H1 (cell line): ENCODE data around the gene PNPLA1. TPM values are rescaled to one million over a fixed set of nuclear protein-coding genes. Genes with fewer than 3 reads are reported as not detected.

Experiments used
- CTCF ChIA-PET: fragments of 300-600 bp; sonication (Branson Sonifier 250); formaldehyde crosslinking; loops from one replicate; lab custom pipeline; 2021; ENCODE audit not compliant: partially characterized antibody; lab: Charles Lee
- POLR2A ChIA-PET: fragments of 300-600 bp; sonication (Branson Sonifier 250); formaldehyde crosslinking; loops from one replicate; lab custom pipeline; 2021; ENCODE audit warnings: inconsistent platforms; ENCODE audit not compliant: partially characterized antibody; lab: Charles Lee
- DNase-seq, 2 experiments: peaks; one replicate each; pipeline versions ENCODE4 v3.0.0 to v3.0.0-alpha.2; 2010 to 2022; ENCODE audit warnings: low spot score in 2 of 2, low read depth in 1 of 2, mixed read lengths in 1 of 2
- FAIRE-seq: peaks from 2 replicates; lab custom pipeline; 2011; peaks lifted over from hg19 to GRCh38; lab: Jason Lieb, UNC
- H2AFZ ChIP-seq: 2 replicates; pipeline ENCODE4 v1.8.1; 2012; ENCODE audit warnings: low read length, inconsistent platforms
- H2AK5ac ChIP-seq: 2 replicates; pipeline ENCODE4 v1.6.1; 2013; ENCODE audit warnings: low read depth, low read length
- H2BK120ac ChIP-seq: replicated peaks from 2 replicates; pipeline ENCODE3; 2013; ENCODE audit warnings: low read depth, low read length, inconsistent platforms
- H2BK12ac ChIP-seq: 2 replicates; pipeline ENCODE4 v1.6.1; 2013; ENCODE audit warnings: low read depth, low read length
- H2BK15ac ChIP-seq: 2 replicates; pipeline ENCODE4 v1.6.1; 2013; ENCODE audit warnings: low read length
- H2BK20ac ChIP-seq: 2 replicates; pipeline ENCODE4 v1.6.1; 2013; ENCODE audit warnings: low read length
- H2BK5ac ChIP-seq: 2 replicates; pipeline ENCODE4 v1.6.1; 2013; ENCODE audit warnings: low read depth, low read length
- H3K14ac ChIP-seq: 2 replicates; pipeline ENCODE4 v1.6.1; 2013; ENCODE audit warnings: inconsistent platforms; ENCODE audit not compliant: insufficient read length
- H3K18ac ChIP-seq: 2 replicates; pipeline ENCODE4 v1.6.1; 2013; ENCODE audit warnings: low read length; ENCODE audit errors: extremely low read depth
- H3K23ac ChIP-seq: 2 replicates; pipeline ENCODE4 v1.6.1; 2013; ENCODE audit warnings: inconsistent platforms; ENCODE audit not compliant: insufficient read length
- H3K23me2 ChIP-seq: 2 replicates; pipeline ENCODE4 v1.6.1; 2013; ENCODE audit warnings: low read depth, low read length
- H3K27ac ChIP-seq: 2 replicates; pipeline ENCODE4 v1.6.1; 2011; ENCODE audit warnings: low read depth, low read length, inconsistent platforms
- H3K27me3 ChIP-seq, 4 experiments: replicated peaks in 1 of 4; 1 replicate in 1 of 4; 2 replicates in 3 of 4; pipeline versions ENCODE4 v1.6.1 to v1.8.1; 2011 to 2013; ENCODE audit warnings: low read length in 3 of 4, mild to moderate bottlenecking in 3 of 4, inconsistent platforms in 2 of 4, mixed read lengths in 2 of 4, moderate library complexity in 1 of 4; ENCODE audit not compliant: control insufficient read depth in 3 of 4, insufficient read depth in 3 of 4; ENCODE audit errors: extremely low read depth in 1 of 4
- H3K36me3 ChIP-seq, 4 experiments: 2 replicates each; pipeline versions ENCODE4 v1.6.1 to v1.8.1; 2011 to 2013; ENCODE audit warnings: mild to moderate bottlenecking in 4 of 4, low read length in 3 of 4, moderate library complexity in 2 of 4, control low read depth in 1 of 4, inconsistent platforms in 1 of 4; ENCODE audit not compliant: insufficient read depth in 4 of 4, control insufficient read depth in 2 of 4
- H3K4ac ChIP-seq: replicated peaks from 2 replicates; pipeline ENCODE3; 2013; ENCODE audit warnings: low read length, low read depth, mixed read lengths, inconsistent platforms; ENCODE audit not compliant: insufficient read length
- H3K4me1 ChIP-seq, 4 experiments: replicated peaks in 1 of 4; 1 replicate in 1 of 4; 2 replicates in 3 of 4; pipeline versions ENCODE4 v1.6.1 to v1.8.1; 2011 to 2013; ENCODE audit warnings: low read length in 3 of 4, inconsistent platforms in 2 of 4, mixed read lengths in 1 of 4; ENCODE audit not compliant: insufficient read depth in 4 of 4, control insufficient read depth in 3 of 4
- H3K4me2 ChIP-seq, 2 experiments: 2 replicates each; pipeline versions ENCODE4 v1.6.1 to v1.8.1; 2011 to 2013; ENCODE audit warnings: low read depth in 2 of 2, low read length in 2 of 2, control low read depth in 1 of 2, inconsistent platforms in 1 of 2, mild to moderate bottlenecking in 1 of 2; ENCODE audit not compliant: insufficient read depth in 1 of 2
- H3K4me3 ChIP-seq, 4 experiments: fragments of 200-600, 300-600 bp in 1 of 4; sonication (generic), shearing (Covaris generic), sonication (Bioruptor Twin) in 1 of 4; 2 replicates each; pipeline versions ENCODE4 v1.5.1 to v1.8.1; 2011 to 2016; ENCODE audit warnings: low read length in 4 of 4, low read depth in 3 of 4, control low read depth in 2 of 4, inconsistent platforms in 2 of 4, mild to moderate bottlenecking in 2 of 4, mixed read lengths in 1 of 4, moderate library complexity in 1 of 4; ENCODE audit not compliant: insufficient read depth in 2 of 4; ENCODE audit errors: extremely low read depth in 1 of 4
- H3K56ac ChIP-seq: replicated peaks from 2 replicates; pipeline ENCODE3; 2013; ENCODE audit warnings: low read depth, mild to moderate bottlenecking, mixed read lengths, low read length, inconsistent platforms; ENCODE audit not compliant: insufficient read length
- H3K79me1 ChIP-seq: 2 replicates; pipeline ENCODE4 v1.6.1; 2013; ENCODE audit warnings: low read depth, low read length, control low read depth
- H3K79me2 ChIP-seq, 2 experiments: 2 replicates each; pipeline versions ENCODE4 v1.6.1 to v1.8.1; 2012 to 2013; ENCODE audit warnings: low read length in 2 of 2, mild to moderate bottlenecking in 2 of 2, inconsistent platforms in 1 of 2; ENCODE audit not compliant: insufficient read depth in 2 of 2, control insufficient read depth in 1 of 2
- H3K9ac ChIP-seq, 4 experiments: replicated peaks in 1 of 4; 1 replicate in 1 of 4; 2 replicates in 3 of 4; pipeline versions ENCODE4 v1.6.1 to v1.8.1; 2011 to 2013; ENCODE audit warnings: low read depth in 3 of 4, low read length in 3 of 4, control low read depth in 2 of 4, mild to moderate bottlenecking in 2 of 4, moderate library complexity in 2 of 4, inconsistent platforms in 1 of 4; ENCODE audit errors: extremely low read depth in 1 of 4
- H3K9me3 ChIP-seq, 2 experiments: 2 replicates each; pipeline versions ENCODE4 v1.6.1 to v1.8.1; 2012 to 2013; ENCODE audit warnings: mild to moderate bottlenecking in 2 of 2, moderate library complexity in 2 of 2, control low read depth in 1 of 2, inconsistent platforms in 1 of 2, low read depth in 1 of 2, low read length in 1 of 2, mixed read lengths in 1 of 2; ENCODE audit not compliant: insufficient read depth in 2 of 2
- H4K20me1 ChIP-seq, 2 experiments: replicated peaks in 1 of 2; 2 replicates each; pipeline versions ENCODE3 to v1.8.1; 2011 to 2013; ENCODE audit warnings: inconsistent platforms in 2 of 2, low read length in 2 of 2, mild to moderate bottlenecking in 1 of 2; ENCODE audit not compliant: insufficient read depth in 2 of 2, control insufficient read depth in 1 of 2
- H4K5ac ChIP-seq: 2 replicates; pipeline ENCODE4 v1.6.1; 2013; ENCODE audit warnings: low read length, low read depth, mixed read lengths, inconsistent platforms; ENCODE audit not compliant: insufficient read length
- H4K8ac ChIP-seq: 2 replicates; pipeline ENCODE4 v1.8.0; 2013; ENCODE audit warnings: mild to moderate bottlenecking, moderate library complexity, low read length, inconsistent platforms; ENCODE audit not compliant: insufficient read depth; ENCODE audit errors: extremely low read depth
- H4K91ac ChIP-seq: replicated peaks from 2 replicates; pipeline ENCODE3; 2013; ENCODE audit warnings: low read length, mixed read lengths, inconsistent platforms; ENCODE audit not compliant: insufficient read length
- BACH1 ChIP-seq: IDR thresholded peaks from 2 replicates; pipeline ENCODE4 v1.6.1; 2012; ENCODE audit warnings: low read length, improper control_type of control experiment
- CEBPB ChIP-seq: IDR thresholded peaks from 2 replicates; pipeline ENCODE4 v1.6.1; 2012; ENCODE audit warnings: low read depth, low read length
- CTCF ChIP-seq, 3 experiments: IDR thresholded peaks; 1 replicate in 2 of 3; 2 replicates in 1 of 3; pipeline versions ENCODE4 v1.5.1 to v1.6.1; 2011; ENCODE audit warnings: low read length in 3 of 3, mild to moderate bottlenecking in 3 of 3, inconsistent platforms in 2 of 3, low read depth in 1 of 3, moderate library complexity in 1 of 3; ENCODE audit not compliant: insufficient read depth in 1 of 3; ENCODE audit errors: control extremely low read depth in 1 of 3
- GABPA ChIP-seq: IDR thresholded peaks from 2 replicates; pipeline ENCODE4 v1.6.1; 2011; ENCODE audit warnings: mild to moderate bottlenecking, low read length, moderate library complexity, borderline replicate concordance; ENCODE audit not compliant: insufficient read depth
- KDM4A ChIP-seq: IDR thresholded peaks from one replicate; pipeline ENCODE4 v1.7.1; 2012; ENCODE audit warnings: low read depth, mild to moderate bottlenecking, moderate library complexity, low read length, inconsistent platforms; ENCODE audit not compliant: severe bottlenecking
- POLR2AphosphoS5 ChIP-seq: IDR thresholded peaks from 2 replicates; pipeline ENCODE4 v1.6.1; 2011; ENCODE audit warnings: low read depth, low read length
- SP2 ChIP-seq: IDR thresholded peaks from 2 replicates; pipeline ENCODE4 v1.6.1; 2012; ENCODE audit warnings: mild to moderate bottlenecking, low read length, inconsistent platforms
- TBP ChIP-seq: IDR thresholded peaks from 2 replicates; pipeline ENCODE4 v1.6.1; 2011; ENCODE audit warnings: low read depth, low read length, improper control_type of control experiment
- YY1 ChIP-seq: IDR thresholded peaks from 2 replicates; pipeline ENCODE4 v1.6.1; 2011; ENCODE audit warnings: low read depth, mild to moderate bottlenecking, low read length
- WGBS, 2 experiments: shearing (Covaris generic) in 1 of 2; methylation state at CpG; one replicate each; pipeline versions ENCODE4 v1.1.6 to v1.1.7; 2013 to 2015; ENCODE audit warnings: low lambda C conversion rate in 2 of 2, mixed read lengths in 2 of 2, inconsistent platforms in 1 of 2, low coverage in 1 of 2, missing lambda C conversion rate in 1 of 2; ENCODE audit not compliant: insufficient replicate concordance in 2 of 2, insufficient coverage in 1 of 2, insufficient read length in 1 of 2; ENCODE audit errors: extremely low coverage in 1 of 2, missing lambda C conversion rate in 1 of 2; 5-methylcytosine and 5-hydroxymethylcytosine counted together
- polyA plus RNA-seq, 7 experiments: library from polyadenylated mRNA; depleted of rRNA in 3 of 7; stranded (reverse) in 5 of 7; unstranded in 2 of 7; fragments of >200 nt in 5 of 7; fragments of 200-250 nt in 2 of 7; gene quantifications; 1 replicate in 5 of 7; 2 replicates in 1 of 7; 4 replicates in 1 of 7; pipeline versions ENCODE4 v1.2.1 to v1.2.3, GENCODE V29; 2011 to 2013; ENCODE audit warnings: missing spikeins in 2 of 7, mixed read lengths in 2 of 7
- total RNA-seq: library from RNA; stranded (reverse); fragmentation: NEBNext Ultra II Directional; extraction: Animal tissue kit (Norgen Biotek cat#: 25700); gene quantifications from 2 replicates; pipeline ENCODE4 v1.2.1, GENCODE V29; 2021

The PNPLA1 gene
- total and polyA plus RNA-seq, 2 of the 8 experiments (the other 6 are each of a cell fraction or from before 2014, with no cell fraction given) = not detected

DNA sequence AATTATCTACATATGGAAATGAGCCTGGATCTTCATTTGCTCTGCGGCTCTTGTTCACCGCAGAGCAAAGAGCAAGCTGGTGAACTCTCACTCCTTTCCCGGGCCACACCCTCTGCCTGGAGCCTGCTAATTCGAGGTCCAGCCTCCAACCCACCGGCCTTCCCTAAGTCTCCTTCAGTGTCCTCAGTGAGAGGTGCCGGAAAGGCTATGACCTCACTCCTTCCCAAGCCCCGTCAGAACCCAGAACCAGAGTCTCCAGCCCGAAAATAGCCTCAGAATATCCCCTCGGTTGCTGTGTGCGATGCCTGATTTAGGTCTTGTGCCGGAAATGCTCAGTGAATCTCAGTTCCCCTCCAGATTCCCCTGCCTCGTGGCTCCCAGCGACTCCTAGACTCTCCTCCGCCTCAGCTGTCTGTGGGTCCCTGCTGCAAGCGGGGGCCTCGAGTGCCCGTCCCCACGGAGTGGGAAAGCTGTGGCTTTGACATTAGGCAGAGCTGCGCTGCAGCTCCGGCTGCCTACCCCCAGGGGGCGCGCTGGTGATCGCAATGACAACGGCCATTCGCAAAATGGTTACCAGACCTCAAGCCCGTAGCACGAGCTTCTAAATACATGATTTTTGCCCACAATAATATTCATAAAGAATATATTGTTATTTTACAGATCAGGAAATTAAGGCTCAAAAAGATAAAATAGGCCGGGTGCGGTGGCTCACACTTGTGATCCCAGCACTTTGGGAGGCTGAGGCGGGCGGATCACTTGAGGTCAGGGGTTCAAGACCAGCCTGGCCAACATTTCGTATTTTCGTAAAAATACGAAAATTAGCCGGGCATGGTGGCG is 71.0 kb downstream of the PNPLA1 start:
- H3K23me2 ChIP-seq = peaks cover 3% of the 10 kb centered on the region; the same call in 1 of the 2 replicates
- 34% methylated on average over 36 of the region's 36 CpGs; no CpG with 5 or more reads in 1 of the 2 experiments for WGBS, 2 experiments
- no peak overlapping the region for H2BK120ac ChIP-seq
- no peak overlapping the region for H3K27ac ChIP-seq
- 0 out of 2 replicates have a peak overlapping the region, but pooled peaks have one; percentile 73 for H4K8ac ChIP-seq
- H4K5ac ChIP-seq = no peak overlapping the region
- H3K79me2 ChIP-seq = no peaks in the 10 kb centered on the region
- H3K23ac ChIP-seq = no peak overlapping the region
- POLR2A ChIA-PET = interaction anchor here (0.8 to 1.5 kb wide), 5 partner anchors 10 to 217 kb away, joined by 3 to 5 read pairs (median 3); no protein-coding TSS in a partner anchor
- H3K4ac ChIP-seq = no peak overlapping the region
- DNase-seq (peak in 1 of 2 experiments; percentile 87), FAIRE-seq (no peak)
- H2BK12ac ChIP-seq = no peak overlapping the region
- peak overlapping the region; percentile 14 to 71 for H3K4me2 ChIP-seq
- no peaks in the 10 kb centered on the region for H3K9me3 ChIP-seq
- no peak overlapping the region for H3K18ac ChIP-seq
- H3K4me1 ChIP-seq = peaks cover 0 to 3% (median under 1%) of the 10 kb centered on the region in 4 experiments; a peak in 4 of 7 replicates
- no peaks in the 10 kb centered on the region for H4K20me1 ChIP-seq
- H2AK5ac ChIP-seq = no peak overlapping the region
- H3K56ac ChIP-seq = no peak overlapping the region
- H3K4me3 ChIP-seq = peak overlapping the region; percentile 2 to 53 (median 43); a peak in 7 of 8 replicates
- H2BK15ac ChIP-seq = no peak overlapping the region
- no peak overlapping the region for H2BK20ac ChIP-seq
- peak overlapping the region; percentile 68 for H2AFZ ChIP-seq
- no peak overlapping the region for H4K91ac ChIP-seq
- no peak overlapping the region for H2BK5ac ChIP-seq
- H3K36me3 ChIP-seq = no peaks in the 10 kb centered on the region
- H3K14ac ChIP-seq = no peak overlapping the region
- H3K27me3 ChIP-seq = peaks cover 0 to 9% (median 3%) of the 10 kb centered on the region in 4 experiments; a peak in 3 of 7 replicates
- H3K9ac ChIP-seq = peak overlapping the region in 1 of 4 experiments; percentile 1; a peak in 1 of 7 replicates
- no peaks in the 10 kb centered on the region for H3K79me1 ChIP-seq
- CTCF ChIA-PET = interaction anchor here (0.6 to 6.2 kb wide), 26 partner anchors 10 to 227 kb away, joined by 3 to 68 read pairs (median 5); partner anchors contain the start of gene ETV7
- TF ChIP-seq CTCF (IDR thresholded peaks at IDR 0.05; ENCODE audit: control extremely low read depth in 1 of 3, insufficient read depth in 1 of 3, low read depth in 1 of 3, low read length in 3 of 3) (peak; percentile 85 to 98 (median 92)), KDM4A (peak; percentile 21), SP2 (no peak), TBP (no peak), BACH1 (peak; percentile 47; the same call in 1 of the 2 replicates), CEBPB (no peak), YY1 (peak; percentile 92), POLR2AphosphoS5 (no peak), GABPA (0 out of 2 replicates have a peak, but pooled peaks have one; percentile 25)
